22Rv1 (cell line): ENCODE measurements around the gene HAUS7.

Experiments used
- ZFX ChIP-seq: fragments of 450-650 bp; IDR thresholded peaks from 2 replicates; pipeline ENCODE4 v1.6.1; 2017; ENCODE audit warnings: antibody characterized with exemption, borderline replicate concordance
- TF ChIP-seq, protein P1 (sequence below): fragments of 450-650 bp; IDR thresholded peaks from 2 replicates; pipeline ENCODE4 v1.5.1; 2017; ENCODE audit warnings: mild to moderate bottlenecking

- TF ChIP-seq, protein P1, sequence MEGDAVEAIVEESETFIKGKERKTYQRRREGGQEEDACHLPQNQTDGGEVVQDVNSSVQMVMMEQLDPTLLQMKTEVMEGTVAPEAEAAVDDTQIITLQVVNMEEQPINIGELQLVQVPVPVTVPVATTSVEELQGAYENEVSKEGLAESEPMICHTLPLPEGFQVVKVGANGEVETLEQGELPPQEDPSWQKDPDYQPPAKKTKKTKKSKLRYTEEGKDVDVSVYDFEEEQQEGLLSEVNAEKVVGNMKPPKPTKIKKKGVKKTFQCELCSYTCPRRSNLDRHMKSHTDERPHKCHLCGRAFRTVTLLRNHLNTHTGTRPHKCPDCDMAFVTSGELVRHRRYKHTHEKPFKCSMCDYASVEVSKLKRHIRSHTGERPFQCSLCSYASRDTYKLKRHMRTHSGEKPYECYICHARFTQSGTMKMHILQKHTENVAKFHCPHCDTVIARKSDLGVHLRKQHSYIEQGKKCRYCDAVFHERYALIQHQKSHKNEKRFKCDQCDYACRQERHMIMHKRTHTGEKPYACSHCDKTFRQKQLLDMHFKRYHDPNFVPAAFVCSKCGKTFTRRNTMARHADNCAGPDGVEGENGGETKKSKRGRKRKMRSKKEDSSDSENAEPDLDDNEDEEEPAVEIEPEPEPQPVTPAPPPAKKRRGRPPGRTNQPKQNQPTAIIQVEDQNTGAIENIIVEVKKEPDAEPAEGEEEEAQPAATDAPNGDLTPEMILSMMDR: no peak
- no peak for TF ChIP-seq ZFX
These were observed 17.3 kb upstream of the HAUS7 start for GRCh38 chrX:153487590-153488071.
